ENCODE measurements around the gene TAF3. TPM values are rescaled to one million over a fixed set of nuclear protein-coding genes. Genes with fewer than 3 reads are reported as not detected.

TAF3 gene
- total RNA-seq, 1 donor from 2014 or later = 4.6 TPM

GRCh38 chr10:8035641-8036470 lies 217.6 kb downstream of the TAF3 start:
- Mint-ChIP-seq H3K27ac (peak overlapping the region; percentile 31), H3K4me3 (peak overlapping the region; percentile 80), H3K4me1 (peaks cover 19% of the 10 kb centered on the region), H3K36me3 (no peaks in the 10 kb centered on the region), H3K27me3 (ENCODE audit: insufficient read depth, low read depth) (peaks cover 87% of the 10 kb centered on the region), H3K9me3 (peaks cover 2% of the 10 kb centered on the region)
- TF ChIP-seq EZH2phosphoT487 (IDR thresholded peaks at IDR 0.05) (peak; percentile 46), CTCF (IDR thresholded peaks at IDR 0.05) (no peak), EZH2 (IDR thresholded peaks at IDR 0.05) (peak; percentile 73)
- Histone ChIP-seq H4K20me1 (ENCODE audit: low read depth) (peaks cover 74% of the 10 kb centered on the region), H3F3A (ENCODE audit: low read depth) (peaks cover 11% of the 10 kb centered on the region), H2AFZ (replicated peaks) (no peak overlapping the region), H3K36me3 (no peaks in the 10 kb centered on the region), H3K9me3 (ENCODE audit: low read depth) (no peaks in the 10 kb centered on the region), H3K79me2 (ENCODE audit: low read depth) (no peaks in the 10 kb centered on the region), H3K27ac (no peak overlapping the region), H3K4me2 (peak overlapping the region; percentile 69), H3K4me1 (peaks cover 27% of the 10 kb centered on the region), H3K4me3 (peak overlapping the region; percentile 30), H3K9ac (no peak overlapping the region), H3K27me3 (peaks cover 100% of the 10 kb centered on the region)
- DNase-seq (ENCODE audit: low spot score) = peak; percentile 71

- H3K4me3 ChIP-seq = no peak overlapping the region
- Mint-ChIP-seq H3K27ac (no peak overlapping the region), H3K36me3 (no peaks in the 10 kb centered on the region), H3K9me3 (peaks cover 2% of the 10 kb centered on the region), H3K27me3 (ENCODE audit: insufficient read depth, low read depth) (peaks cover 87% of the 10 kb centered on the region), H3K4me3 (peak overlapping the region; percentile 62), H3K4me1 (peaks cover 19% of the 10 kb centered on the region)
- H3K79me2 ChIP-seq (ENCODE audit: low read depth) = no peaks in the 10 kb centered on the region
- H3K27ac ChIP-seq = no peak overlapping the region
- peaks cover 100% of the 10 kb centered on the region for H3K27me3 ChIP-seq
- peak; percentile 16 for TF ChIP-seq EZH2 (IDR thresholded peaks at IDR 0.05)
- no peak for TF ChIP-seq CTCF (IDR thresholded peaks at IDR 0.05)
- no peak overlapping the region for H2AFZ ChIP-seq (replicated peaks)
- no peaks in the 10 kb centered on the region for H3K9me3 ChIP-seq (ENCODE audit: low read depth)
- no peak for DNase-seq (ENCODE audit: low spot score)
- peaks cover 11% of the 10 kb centered on the region for H3F3A ChIP-seq (ENCODE audit: low read depth)
- H3K9ac ChIP-seq = no peak overlapping the region
- H4K20me1 ChIP-seq (ENCODE audit: low read depth) = peaks cover 81% of the 10 kb centered on the region
- peak overlapping the region; percentile 64 for H3K4me2 ChIP-seq
- peaks cover 27% of the 10 kb centered on the region for H3K4me1 ChIP-seq
- no peaks in the 10 kb centered on the region for H3K36me3 ChIP-seq
Observed at GRCh38 chr10:8036506-8037198, 218.3 kb downstream of the TAF3 start.

GRCh38 chr10:8037199-8037801 lies 219.0 kb downstream of the TAF3 start:
- Mint-ChIP-seq H3K27me3 (ENCODE audit: insufficient read depth, low read depth) (peaks cover 87% of the 10 kb centered on the region), H3K36me3 (no peaks in the 10 kb centered on the region), H3K4me3 (peak overlapping the region; percentile 62), H3K9me3 (peaks cover 2% of the 10 kb centered on the region), H3K4me1 (peaks cover 20% of the 10 kb centered on the region), H3K27ac (no peak overlapping the region)
- Histone ChIP-seq H4K20me1 (ENCODE audit: low read depth) (peaks cover 88% of the 10 kb centered on the region), H3F3A (ENCODE audit: low read depth) (peaks cover 11% of the 10 kb centered on the region), H2AFZ (replicated peaks) (no peak overlapping the region), H3K4me2 (no peak overlapping the region), H3K27me3 (peaks cover 100% of the 10 kb centered on the region), H3K79me2 (ENCODE audit: low read depth) (no peaks in the 10 kb centered on the region), H3K9ac (no peak overlapping the region), H3K9me3 (ENCODE audit: low read depth) (no peaks in the 10 kb centered on the region), H3K4me3 (no peak overlapping the region), H3K27ac (no peak overlapping the region), H3K4me1 (peaks cover 27% of the 10 kb centered on the region), H3K36me3 (no peaks in the 10 kb centered on the region)
- DNase-seq (ENCODE audit: low spot score) = peak; percentile 44
- TF ChIP-seq CTCF (IDR thresholded peaks at IDR 0.05) = no peak
- peak; percentile 83 for TF ChIP-seq EZH2phosphoT487 (IDR thresholded peaks at IDR 0.05)
- peak; percentile 88 for TF ChIP-seq EZH2 (IDR thresholded peaks at IDR 0.05)

Data from neural progenitor cell (in vitro differentiated cells).